OCI-LY1 (cell line): ENCODE results near the gene NEGR1.

Experiments
- H2AFZ ChIP-seq: fragments of 200-600 bp; sonication (generic), shearing (Covaris generic); 2 replicates; pipeline ENCODE4 v1.6.0; 2014; ENCODE audit warnings: antibody characterized with exemption, mild to moderate bottlenecking, low read length
- H3F3A ChIP-seq: fragments of 200-600 bp; sonication (generic), shearing (Covaris generic); 2 replicates; pipeline ENCODE4 v1.6.0; 2014; ENCODE audit warnings: mild to moderate bottlenecking, antibody characterized with exemption, low read length, moderate library complexity; ENCODE audit not compliant: insufficient read depth
- H3K27ac ChIP-seq: fragments of 200-600 bp; sonication (generic); 2 replicates; pipeline ENCODE4 v1.5.1; 2014; ENCODE audit warnings: low read length, mixed run types, mild to moderate bottlenecking, low read depth; ENCODE audit not compliant: poor library complexity, severe bottlenecking
- H3K27me3 ChIP-seq: fragments of 200-600 bp; sonication (generic); 2 replicates; pipeline ENCODE4 v1.6.0; 2014; ENCODE audit warnings: antibody characterized with exemption, mild to moderate bottlenecking, low read length, moderate library complexity; ENCODE audit not compliant: insufficient read depth
- H3K36me3 ChIP-seq: fragments of 200-600 bp; sonication (generic); 2 replicates; pipeline ENCODE4 v1.6.1; 2014; ENCODE audit warnings: mild to moderate bottlenecking, antibody characterized with exemption, low read length, moderate library complexity, mixed read lengths; ENCODE audit not compliant: insufficient read depth
- H3K4me1 ChIP-seq: fragments of 200-600 bp; sonication (generic); 2 replicates; pipeline ENCODE4 v1.5.1; 2014; ENCODE audit warnings: mild to moderate bottlenecking, low read length, moderate library complexity; ENCODE audit not compliant: insufficient read depth, severe bottlenecking
- H3K4me2 ChIP-seq: fragments of 200-600 bp; sonication (generic), shearing (Covaris generic); 2 replicates; pipeline ENCODE4 v1.6.1; 2014; ENCODE audit warnings: low read length
- H3K4me3 ChIP-seq: fragments of 200-600 bp; sonication (generic); 2 replicates; pipeline ENCODE4 v1.5.1; 2014; ENCODE audit warnings: low read length, low read depth, mild to moderate bottlenecking, mixed read lengths; ENCODE audit not compliant: poor library complexity, severe bottlenecking
- H3K79me2 ChIP-seq: fragments of 200-600 bp; shearing (Covaris generic); 2 replicates; pipeline ENCODE4 v1.6.1; 2016; ENCODE audit warnings: mixed run types, low read length, mixed read lengths; ENCODE audit not compliant: insufficient read depth
- H3K9ac ChIP-seq: fragments of 200-600 bp; sonication (generic), shearing (Covaris generic); 2 replicates; pipeline ENCODE4 v1.6.1; 2014; ENCODE audit warnings: mild to moderate bottlenecking, low read length, mixed read lengths
- H3K9me2 ChIP-seq: fragments of 200-600 bp; sonication (generic), shearing (Covaris generic); 2 replicates; pipeline ENCODE4 v1.6.1; 2014; ENCODE audit warnings: low read depth, mild to moderate bottlenecking, low read length, mixed read lengths
- H3K9me3 ChIP-seq: fragments of 200-600 bp; shearing (Covaris generic); 2 replicates; pipeline ENCODE4 v1.6.1; 2014; ENCODE audit warnings: low read length, mixed read lengths
- H4K20me1 ChIP-seq: fragments of 200-600 bp; sonication (generic), shearing (Covaris generic); 2 replicates; pipeline ENCODE4 v1.6.0; 2016; ENCODE audit warnings: mild to moderate bottlenecking, low read length; ENCODE audit not compliant: insufficient read depth
- EZH2 ChIP-seq: fragments of 200-600 bp; sonication (generic), shearing (Covaris generic); IDR thresholded peaks from 2 replicates; pipeline ENCODE4 v1.8.0; 2017; ENCODE audit warnings: borderline replicate concordance, mixed run types, mild to moderate bottlenecking, antibody characterized with exemption, low read length, moderate library complexity, mixed read lengths
- TF ChIP-seq, protein P1 (sequence below): fragments of 200-600 bp; sonication (generic), shearing (Covaris generic); IDR thresholded peaks from 2 replicates; pipeline ENCODE4 v1.5.1; 2017; ENCODE audit warnings: mild to moderate bottlenecking, antibody characterized with exemption, low read length, moderate library complexity, mixed read lengths

NEGR1 gene

GRCh38 chr1:71930511-71930910, 351.8 kb downstream of the NEGR1 start:
- no peaks in the 10 kb centered on the region for H3K79me2 ChIP-seq
- no peaks in the 10 kb centered on the region for H3K36me3 ChIP-seq
- H3K9ac ChIP-seq: no peak overlapping the region
- no peaks in the 10 kb centered on the region for H3K4me1 ChIP-seq
- H3K27ac ChIP-seq: no peak overlapping the region
- H3K9me3 ChIP-seq: no peaks in the 10 kb centered on the region
- H3K27me3 ChIP-seq: no peaks in the 10 kb centered on the region
- H3K4me2 ChIP-seq: no peak overlapping the region
- no peak overlapping the region for H3K4me3 ChIP-seq
- TF ChIP-seq EZH2: no peak
- no peaks in the 10 kb centered on the region for H3K9me2 ChIP-seq
- no peak overlapping the region for H2AFZ ChIP-seq
- H4K20me1 ChIP-seq: no peaks in the 10 kb centered on the region
- no peaks in the 10 kb centered on the region for H3F3A ChIP-seq

- no peak overlapping the region for H3K9ac ChIP-seq
- H2AFZ ChIP-seq: no peak overlapping the region
- TF ChIP-seq, protein P1, sequence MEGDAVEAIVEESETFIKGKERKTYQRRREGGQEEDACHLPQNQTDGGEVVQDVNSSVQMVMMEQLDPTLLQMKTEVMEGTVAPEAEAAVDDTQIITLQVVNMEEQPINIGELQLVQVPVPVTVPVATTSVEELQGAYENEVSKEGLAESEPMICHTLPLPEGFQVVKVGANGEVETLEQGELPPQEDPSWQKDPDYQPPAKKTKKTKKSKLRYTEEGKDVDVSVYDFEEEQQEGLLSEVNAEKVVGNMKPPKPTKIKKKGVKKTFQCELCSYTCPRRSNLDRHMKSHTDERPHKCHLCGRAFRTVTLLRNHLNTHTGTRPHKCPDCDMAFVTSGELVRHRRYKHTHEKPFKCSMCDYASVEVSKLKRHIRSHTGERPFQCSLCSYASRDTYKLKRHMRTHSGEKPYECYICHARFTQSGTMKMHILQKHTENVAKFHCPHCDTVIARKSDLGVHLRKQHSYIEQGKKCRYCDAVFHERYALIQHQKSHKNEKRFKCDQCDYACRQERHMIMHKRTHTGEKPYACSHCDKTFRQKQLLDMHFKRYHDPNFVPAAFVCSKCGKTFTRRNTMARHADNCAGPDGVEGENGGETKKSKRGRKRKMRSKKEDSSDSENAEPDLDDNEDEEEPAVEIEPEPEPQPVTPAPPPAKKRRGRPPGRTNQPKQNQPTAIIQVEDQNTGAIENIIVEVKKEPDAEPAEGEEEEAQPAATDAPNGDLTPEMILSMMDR: no peak
- no peak for TF ChIP-seq EZH2
Measured at GRCh38 chr1:71921935-71922559, 360.3 kb downstream of the NEGR1 start.

GRCh38 chr1:71921204-71921603, 361.1 kb downstream of the NEGR1 start:
- Histone ChIP-seq H3K27ac (no peak overlapping the region), H3K27me3 (no peaks in the 10 kb centered on the region), H3K79me2 (no peaks in the 10 kb centered on the region), H3K9me3 (no peaks in the 10 kb centered on the region), H2AFZ (no peak overlapping the region), H3K9ac (no peak overlapping the region), H3K36me3 (no peaks in the 10 kb centered on the region), H3K4me2 (no peak overlapping the region), H3F3A (no peaks in the 10 kb centered on the region), H3K4me1 (no peaks in the 10 kb centered on the region), H3K4me3 (no peak overlapping the region), H3K9me2 (no peaks in the 10 kb centered on the region), H4K20me1 (no peaks in the 10 kb centered on the region)
- no peak for TF ChIP-seq EZH2

More at GRCh38 chr1:71921935-71922559, 360.3 kb downstream of the NEGR1 start:
- Histone ChIP-seq H3K27ac (no peak overlapping the region), H3K36me3 (no peaks in the 10 kb centered on the region), H3K9me2 (no peaks in the 10 kb centered on the region), H3K79me2 (no peaks in the 10 kb centered on the region), H4K20me1 (no peaks in the 10 kb centered on the region), H3F3A (no peaks in the 10 kb centered on the region), H3K4me1 (no peaks in the 10 kb centered on the region), H3K9me3 (no peaks in the 10 kb centered on the region), H3K4me3 (no peak overlapping the region), H3K4me2 (no peak overlapping the region), H3K27me3 (no peaks in the 10 kb centered on the region)

DNA sequence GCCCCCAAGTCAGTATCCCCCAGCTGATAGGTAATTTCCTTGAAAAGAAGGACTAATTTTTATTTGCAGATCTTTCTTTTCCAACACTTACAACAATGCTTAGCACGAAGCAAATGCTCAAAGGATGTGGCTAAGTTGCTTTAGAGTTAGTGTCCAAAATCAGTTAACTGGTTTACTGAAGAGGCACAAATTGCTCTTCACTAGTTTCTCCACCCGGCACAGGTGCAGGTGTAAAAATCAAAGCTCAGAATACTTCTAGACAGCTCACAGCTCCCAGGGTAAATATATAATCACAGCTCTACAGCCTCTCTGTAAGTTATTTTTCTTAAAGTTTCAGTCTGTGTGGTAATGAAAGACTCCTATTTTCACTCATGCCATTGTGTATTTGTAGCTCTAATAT, 361.8 kb downstream of the NEGR1 start:
- Histone ChIP-seq H3K4me2 (no peak overlapping the region), H2AFZ (no peak overlapping the region), H4K20me1 (no peaks in the 10 kb centered on the region), H3K36me3 (no peaks in the 10 kb centered on the region), H3K9me3 (no peaks in the 10 kb centered on the region), H3K4me1 (no peaks in the 10 kb centered on the region), H3K79me2 (no peaks in the 10 kb centered on the region), H3K4me3 (no peak overlapping the region), H3K27ac (no peak overlapping the region), H3K9me2 (no peaks in the 10 kb centered on the region), H3F3A (no peaks in the 10 kb centered on the region), H3K9ac (no peak overlapping the region), H3K27me3 (no peaks in the 10 kb centered on the region)
- no peak for TF ChIP-seq EZH2
- TF ChIP-seq, protein P1: no peak
